ENCODE measurements around the gene HS3ST6. TPM values are rescaled to one million over a fixed set of nuclear protein-coding genes. Genes with fewer than 3 reads are reported as not detected.

Gene HS3ST6
- total and polyA plus RNA-seq, 2 donors (not counting 3 experiments of a cell fraction or from before 2014, with no cell fraction given): not detected

GRCh38 chr16:1907226-1907860, 10.9 kb downstream of the HS3ST6 start:
- Histone ChIP-seq H3K36me3 (ENCODE audit: control insufficient read depth in 2 of 2, extremely low read depth in 1 of 2, insufficient read depth in 2 of 2, low read length in 2 of 2) (no peaks in the 10 kb centered on the region), H3K79me2 (ENCODE audit: control insufficient read depth, insufficient read depth, low read length) (no peaks in the 10 kb centered on the region), H3K4me3 (replicated peaks in 1 of 3; ENCODE audit: insufficient read depth in 1 of 3, low read depth in 1 of 3, low read length in 3 of 3) (no peak overlapping the region), H3K27me3 (ENCODE audit: control insufficient read depth in 2 of 2, insufficient read depth in 2 of 2, low read length in 2 of 2) (peaks cover 5 to 6% of the 10 kb centered on the region in 2 experiments), H3K9me1 (replicated peaks; ENCODE audit: control insufficient read depth, extremely low read depth, insufficient read depth, low read length) (no peaks in the 10 kb centered on the region), H3K9ac (replicated peaks; ENCODE audit: extremely low read depth, insufficient read depth, low read length) (no peak overlapping the region), H3K9me3 (replicated peaks; ENCODE audit: control insufficient read depth, insufficient read depth, low read length) (no peaks in the 10 kb centered on the region), H3K27ac (ENCODE audit: insufficient read depth, low read depth, low read length) (no peak overlapping the region), H3K4me1 (ENCODE audit: control insufficient read depth, extremely low read depth, insufficient read depth, low read length) (no peaks in the 10 kb centered on the region), H2AFZ (ENCODE audit: low read depth, low read length) (no peak overlapping the region), H3K4me2 (ENCODE audit: insufficient read depth, low read length) (no peak overlapping the region), H4K20me1 (replicated peaks; ENCODE audit: control insufficient read depth, extremely low read depth, insufficient read depth, low read length) (no peaks in the 10 kb centered on the region)
- intact Hi-C loops (cut with micrococcal nuclease) (no loop called here), dilution Hi-C loops (cut with MboI; ENCODE audit: extremely low pct_ligation_motif_present, low sequenced_read_pairs) (no loop called here)
- DNase-seq (ENCODE audit: low read depth, low spot score) (no peak), FAIRE-seq (no peak)
- CTCF ChIA-PET: no interaction called here
- POLR2A ChIA-PET: no interaction called here
- TF ChIP-seq MYC (IDR thresholded peaks at IDR 0.05; ENCODE audit: low read depth, low read length) (no peak), FOS (IDR thresholded peaks at IDR 0.05; ENCODE audit: borderline replicate concordance, insufficient read depth, low read length) (no peak), EZH2 (IDR thresholded peaks at IDR 0.05; ENCODE audit: borderline replicate concordance, low read depth, low read length, severe bottlenecking) (no peak), POLR2AphosphoS5 (IDR thresholded peaks at IDR 0.05; ENCODE audit: insufficient read depth, low read depth, low read length) (no peak), GATA2 (IDR thresholded peaks at IDR 0.05; ENCODE audit: insufficient read depth, insufficient read length, low read depth, low read length) (no peak), MAX (IDR thresholded peaks at IDR 0.05; ENCODE audit: insufficient read depth, insufficient read length) (no peak), CTCF (IDR thresholded peaks at IDR 0.05; ENCODE audit: extremely low read depth in 1 of 2, insufficient read depth in 1 of 2, low read depth in 1 of 2, low read length in 2 of 2) (no peak), POLR2A (IDR thresholded peaks at IDR 0.05; ENCODE audit: low read depth, low read length) (no peak), JUN (IDR thresholded peaks at IDR 0.05; ENCODE audit: borderline replicate concordance, insufficient read depth, insufficient read length, low read depth) (no peak)
- BruUV-seq (replicated peaks): no TSS peak
